ENCODE results near the gene TEX29.

Gene TEX29

GRCh38 chr13:111373486-111373885 lies 53.0 kb downstream of the TEX29 start:
- TF ChIP-seq CTCF (IDR thresholded peaks at IDR 0.05; ENCODE audit: insufficient read depth, missing control alignments) = no peak
- no peak for FAIRE-seq
- DNase-seq (ENCODE audit: insufficient read length, low spot score) = no peak

DNA sequence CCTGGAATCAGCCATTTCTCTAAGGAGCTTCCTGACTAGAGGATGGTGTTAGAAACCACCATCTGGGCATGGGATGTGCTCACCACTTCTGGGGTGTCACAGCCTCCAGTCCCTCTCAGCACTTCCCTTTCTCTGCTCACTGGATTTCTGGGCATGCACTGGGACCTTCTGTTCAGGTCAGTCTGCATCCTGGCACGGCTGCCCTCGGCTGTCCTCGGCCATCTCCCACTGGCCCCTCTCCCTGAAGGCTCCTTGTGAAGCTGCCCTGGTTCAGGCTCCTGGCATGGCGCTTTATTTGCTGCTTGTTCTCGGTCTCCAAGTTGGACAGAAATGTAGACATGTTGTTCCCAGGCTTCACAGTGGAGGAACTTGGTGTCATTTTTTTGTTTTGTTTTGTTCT lies 60.0 kb downstream of the TEX29 start:
- FAIRE-seq (no peak), DNase-seq (ENCODE audit: insufficient read length, low spot score) (no peak)
- no peak for TF ChIP-seq CTCF (IDR thresholded peaks at IDR 0.05; ENCODE audit: insufficient read depth, missing control alignments)

GRCh38 chr13:111382411-111382810 lies 62.0 kb downstream of the TEX29 start:
- FAIRE-seq (no peak), DNase-seq (ENCODE audit: insufficient read length, low spot score) (no peak)
- TF ChIP-seq CTCF (IDR thresholded peaks at IDR 0.05; ENCODE audit: insufficient read depth, missing control alignments) = no peak

DNA sequence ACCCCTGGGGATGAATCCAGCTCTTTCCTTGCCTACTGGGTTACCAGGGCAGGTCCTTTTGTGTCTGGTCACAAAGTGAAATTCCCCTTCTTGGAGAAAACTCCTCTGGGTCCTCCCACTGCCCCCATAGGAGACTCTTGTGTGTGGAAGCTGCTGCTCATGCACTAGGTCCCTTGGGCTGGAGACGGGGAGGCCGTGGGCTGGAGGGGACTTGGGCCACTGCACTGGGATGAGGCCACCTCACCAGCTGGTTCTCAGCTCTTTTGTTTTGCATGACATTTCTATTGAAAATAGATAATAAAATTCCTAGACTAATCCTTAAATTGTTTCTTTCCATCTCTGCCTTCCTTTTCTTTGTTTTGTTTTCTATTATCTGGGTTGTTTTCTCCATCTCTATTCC lies 62.4 kb downstream of the TEX29 start:
- no peak for DNase-seq (ENCODE audit: insufficient read length, low spot score)
- no peak for FAIRE-seq
- no peak for TF ChIP-seq CTCF (IDR thresholded peaks at IDR 0.05; ENCODE audit: insufficient read depth, missing control alignments)

GRCh38 chr13:111383591-111384440 lies 63.4 kb downstream of the TEX29 start:
- FAIRE-seq (no peak), DNase-seq (ENCODE audit: insufficient read length, low spot score) (no peak)
- no peak for TF ChIP-seq CTCF (IDR thresholded peaks at IDR 0.05; ENCODE audit: insufficient read depth, missing control alignments)

- no peak for TF ChIP-seq CTCF (IDR thresholded peaks at IDR 0.05; ENCODE audit: insufficient read depth, missing control alignments)
- no peak for FAIRE-seq
- DNase-seq (ENCODE audit: insufficient read length, low spot score) = no peak
Measured at GRCh38 chr13:111384441-111385182, 64.2 kb downstream of the TEX29 start.
